ENCODE data around the gene KLHL28.

KLHL28 gene

GRCh38 chr14:44979273-44979672 lies 17.5 kb upstream of the KLHL28 start:
- Histone ChIP-seq H3K4me1 (ENCODE audit: control insufficient read depth in 1 of 2, insufficient read depth in 1 of 2, low read depth in 1 of 2, low read length in 1 of 2) (no peaks in the 10 kb centered on the region), H3K4me3 (ENCODE audit: low read depth in 1 of 2, low read length in 1 of 2) (no peak overlapping the region), H3K27ac (no peak overlapping the region), H3K9me3 (no peaks in the 10 kb centered on the region), H3K36me3 (no peaks in the 10 kb centered on the region), H3K27me3 (no peaks in the 10 kb centered on the region)
- TF ChIP-seq CTCF (IDR thresholded peaks at IDR 0.05) = no peak

- H3K27me3 ChIP-seq = no peaks in the 10 kb centered on the region
- H3K36me3 ChIP-seq = no peaks in the 10 kb centered on the region
- H3K27ac ChIP-seq = no peak overlapping the region
- no peak overlapping the region for H3K4me3 ChIP-seq (ENCODE audit: low read depth in 1 of 2, low read length in 1 of 2)
- no peaks in the 10 kb centered on the region for H3K9me3 ChIP-seq
- H3K4me1 ChIP-seq (ENCODE audit: control insufficient read depth in 1 of 2, insufficient read depth in 1 of 2, low read depth in 1 of 2, low read length in 1 of 2) = no peaks in the 10 kb centered on the region
- TF ChIP-seq CTCF (IDR thresholded peaks at IDR 0.05) = no peak
These were observed 9.7 kb upstream of the KLHL28 start for GRCh38 chr14:44971459-44971858.

GRCh38 chr14:44970907-44971306 lies 9.2 kb upstream of the KLHL28 start:
- Histone ChIP-seq H3K27ac (no peak overlapping the region), H3K4me1 (ENCODE audit: control insufficient read depth in 1 of 2, insufficient read depth in 1 of 2, low read depth in 1 of 2, low read length in 1 of 2) (no peaks in the 10 kb centered on the region), H3K4me3 (ENCODE audit: low read depth in 1 of 2, low read length in 1 of 2) (no peak overlapping the region), H3K36me3 (no peaks in the 10 kb centered on the region), H3K9me3 (no peaks in the 10 kb centered on the region), H3K27me3 (no peaks in the 10 kb centered on the region)
- TF ChIP-seq CTCF (IDR thresholded peaks at IDR 0.05) = no peak

- no peaks in the 10 kb centered on the region for H3K36me3 ChIP-seq
- peaks cover 4 to 9% of the 10 kb centered on the region in 2 experiments for H3K4me1 ChIP-seq (ENCODE audit: control insufficient read depth in 1 of 2, insufficient read depth in 1 of 2, low read depth in 1 of 2, low read length in 1 of 2)
- H3K9me3 ChIP-seq = no peaks in the 10 kb centered on the region
- no peak overlapping the region for H3K4me3 ChIP-seq (ENCODE audit: low read depth in 1 of 2, low read length in 1 of 2)
- H3K27me3 ChIP-seq = no peaks in the 10 kb centered on the region
- no peak overlapping the region for H3K27ac ChIP-seq
- TF ChIP-seq CTCF (IDR thresholded peaks at IDR 0.05) = no peak
These were observed 7.0 kb upstream of the KLHL28 start for GRCh38 chr14:44968714-44969113.

- H3K4me3 ChIP-seq (ENCODE audit: low read depth in 1 of 2, low read length in 1 of 2) = no peak overlapping the region
- H3K36me3 ChIP-seq = no peaks in the 10 kb centered on the region
- TF ChIP-seq CTCF (IDR thresholded peaks at IDR 0.05) = no peak
- H3K27ac ChIP-seq = no peak overlapping the region
- H3K4me1 ChIP-seq (ENCODE audit: control insufficient read depth in 1 of 2, insufficient read depth in 1 of 2, low read depth in 1 of 2, low read length in 1 of 2) = peaks cover 20 to 24% of the 10 kb centered on the region in 2 experiments
- no peaks in the 10 kb centered on the region for H3K27me3 ChIP-seq
- H3K9me3 ChIP-seq = no peaks in the 10 kb centered on the region
These were observed 5.0 kb upstream of the KLHL28 start for GRCh38 chr14:44966601-44967336.
